K562 (cell line): ENCODE data around the gene SLX4IP. TPM values are rescaled to one million over a fixed set of nuclear protein-coding genes. Genes with fewer than 3 reads are reported as not detected.

Experiments
- ATAC-seq: fragments of 200-7000 bp; cut with Tn5 transposase; 3 replicates; pipeline ENCODE4 v1.9.1; 2020; ENCODE audit warnings: moderate library complexity
- BruUV-seq: library from RNA; stranded (reverse); fragments of 400-500 nt; replicated peaks from 2 replicates; lab custom pipeline; 2021; lab: Mats Ljungman, UMichigan
- CTCF ChIA-PET: fragments of 300-600 bp; formaldehyde crosslinking; extraction: SDS; loops from one replicate; lab custom pipeline; 2021; ENCODE audit warnings: low intra/inter-chr PET ratio; lab: Yijun Ruan, JAX
- POLR2A ChIA-PET: fragments of 300-600, 350-650 bp; sonication (Branson Sonifier 250); formaldehyde crosslinking; extraction: SDS; loops from one replicate; lab custom pipeline; 2021; ENCODE audit warnings: antibody characterized with exemption, inconsistent platforms; lab: Yijun Ruan, JAX
- DNase-seq, 4 experiments: peaks; one replicate each; pipeline versions ENCODE4 v3.0.0 to v3.0.0-alpha.2; 2011 to 2018; ENCODE audit warnings: low spot score in 3 of 4, mixed read lengths in 3 of 4; ENCODE audit errors: extremely low read depth in 1 of 4
- FAIRE-seq: peaks from 2 replicates; lab custom pipeline; 2011; peaks lifted over from hg19 to GRCh38; lab: Jason Lieb, UNC
- H2AFZ ChIP-seq: 2 replicates; pipeline ENCODE4 v1.6.0; 2011; ENCODE audit warnings: low read depth, low read length, control low read depth, inconsistent platforms
- H3K27ac ChIP-seq: fragments of 200-600 bp; 3 replicates; pipeline ENCODE4 v1.8.0; 2011; ENCODE audit warnings: low read depth, mild to moderate bottlenecking, control low read depth, inconsistent platforms, low read length, moderate library complexity, mixed read lengths; ENCODE audit errors: extremely low read depth
- H3K27me3 ChIP-seq, 2 experiments: fragments of 300-600 bp in 1 of 2; 2 replicates in 1 of 2; 3 replicates in 1 of 2; pipeline versions ENCODE4 v1.6.0 to v1.8.0; 2011; ENCODE audit warnings: inconsistent platforms in 2 of 2, low read length in 2 of 2, mild to moderate bottlenecking in 1 of 2, mixed read lengths in 1 of 2, moderate library complexity in 1 of 2; ENCODE audit not compliant: control insufficient read depth in 2 of 2, insufficient read depth in 2 of 2
- H3K36me3 ChIP-seq: fragments of 300-600 bp; 3 replicates; pipeline ENCODE4 v1.8.0; 2011; ENCODE audit warnings: mild to moderate bottlenecking, low read length, inconsistent platforms; ENCODE audit not compliant: control insufficient read depth, insufficient read depth
- H3K4me1 ChIP-seq, 2 experiments: fragments of 200-600 bp in 1 of 2; replicated peaks in 1 of 2; 2 replicates in 1 of 2; 3 replicates in 1 of 2; pipeline versions ENCODE4 v1.5.1 to v1.8.0; 2011; ENCODE audit warnings: inconsistent platforms in 2 of 2, low read length in 2 of 2, mild to moderate bottlenecking in 1 of 2, mixed read lengths in 1 of 2, moderate library complexity in 1 of 2; ENCODE audit not compliant: control insufficient read depth in 2 of 2, insufficient read depth in 2 of 2
- H3K4me2 ChIP-seq: 2 replicates; pipeline ENCODE4 v1.6.1; 2011; ENCODE audit warnings: low read length, control low read depth, inconsistent platforms, mixed read lengths; ENCODE audit not compliant: insufficient read depth
- H3K4me3 ChIP-seq: fragments of 200-600 bp; sonication (generic), shearing (Covaris generic); 2 replicates; pipeline ENCODE4 v1.5.1; 2016; ENCODE audit warnings: control low read depth, inconsistent platforms
- H3K79me2 ChIP-seq: fragments of 200-600 bp; 3 replicates; pipeline ENCODE4 v1.8.0; 2011; ENCODE audit warnings: low read length, inconsistent platforms; ENCODE audit not compliant: control insufficient read depth, insufficient read depth
- H3K9ac ChIP-seq, 2 experiments: 2 replicates each; pipeline versions ENCODE4 v1.6.0 to v1.6.1; 2011; ENCODE audit warnings: low read depth in 2 of 2, low read length in 2 of 2, control low read depth in 1 of 2, inconsistent platforms in 1 of 2, mild to moderate bottlenecking in 1 of 2, mixed read lengths in 1 of 2; ENCODE audit not compliant: insufficient read depth in 1 of 2
- H3K9me1 ChIP-seq: one replicate; pipeline ENCODE4 v1.6.0; 2011; ENCODE audit warnings: inconsistent platforms, mild to moderate bottlenecking, low read length, moderate library complexity; ENCODE audit not compliant: control insufficient read depth, insufficient read depth
- H3K9me3 ChIP-seq: replicated peaks from 2 replicates; pipeline ENCODE4 v1.5.1; 2011; ENCODE audit warnings: low read depth, low read length, inconsistent platforms; ENCODE audit not compliant: control insufficient read depth, insufficient read depth
- H4K20me1 ChIP-seq: replicated peaks from 2 replicates; pipeline ENCODE4 v1.6.1; 2011; ENCODE audit warnings: low read length, inconsistent platforms, mixed read lengths; ENCODE audit not compliant: control insufficient read depth, insufficient read depth
- JUNB ChIP-seq: fragments of 450-650 bp; formaldehyde crosslinking; conservative IDR thresholded peaks from 2 replicates; pipeline ENCODE4 v1.4.0; 2020; ENCODE audit warnings: mild to moderate bottlenecking
- MYBL2 ChIP-seq, 2 experiments: fragments of 450-650 bp in 1 of 2; sonication (generic) in 1 of 2; formaldehyde crosslinking in 1 of 2; IDR thresholded peaks; 2 replicates each; pipeline versions ENCODE4 v1.6.1 to v1.8.1; 2017 to 2022; ENCODE audit warnings: borderline replicate concordance in 1 of 2, inconsistent platforms in 1 of 2, low read depth in 1 of 2, mild to moderate bottlenecking in 1 of 2, missing genetic modification reagents in 1 of 2, moderate library complexity in 1 of 2
- XRCC3 ChIP-seq: fragments of 450-650 bp; IDR thresholded peaks from 2 replicates; pipeline ENCODE4 v1.6.1; 2017; ENCODE audit warnings: mild to moderate bottlenecking, moderate library complexity
- ZNF384 ChIP-seq: IDR thresholded peaks from 2 replicates; pipeline ENCODE4 v1.6.1; 2012; ENCODE audit warnings: low read depth, low read length, improper control_type of control experiment
- ZNF707 ChIP-seq: fragments of 250-450 bp; sonication (Bioruptor Pico); conservative IDR thresholded peaks from 2 replicates; pipeline ENCODE4 v1.8.0; 2022; ENCODE audit warnings: inconsistent platforms, mild to moderate bottlenecking, moderate library complexity
- WGBS: fragments of 100-300 bp; shearing (Covaris generic); methylation state at CpG from one replicate; pipeline ENCODE4 v1.1.6; 2016; ENCODE audit warnings: low coverage, mixed read lengths; ENCODE audit not compliant: insufficient coverage; ENCODE audit errors: missing lambda C conversion rate; 5-methylcytosine and 5-hydroxymethylcytosine counted together
- in situ Hi-C: fragments of 300-500 bp; cut with MboI; formaldehyde crosslinking; loops from 4 replicates; pipeline ENCODE4 v1.15.0; 2018; ENCODE audit warnings: inconsistent platforms, mixed read lengths
- intact Hi-C: fragments of 100-400 bp; cut with micrococcal nuclease; formaldehyde crosslinking; loops from 2 replicates; pipeline ENCODE4 v1.14.2; 2022
- polyA plus RNA-seq, 8 experiments: library from polyadenylated mRNA; depleted of rRNA in 4 of 8; stranded (reverse) in 5 of 8; unstranded in 3 of 8; fragments of >200 nt; fragmentation: Nextera tagmentation in 2 of 8; fragmentation: Illumina TruSeq in 1 of 8; extraction: Ambion mirVana in 2 of 8; extraction: Trizol in 1 of 8; gene quantifications; 2 replicates each; pipeline versions ENCODE4 v1.2.1 to v1.2.3, GENCODE V29; 2011 to 2014; ENCODE audit warnings: inconsistent platforms in 1 of 8, missing spikeins in 1 of 8
- total RNA-seq, 7 experiments: library from RNA; depleted of rRNA in 6 of 7; stranded (reverse); fragments of >200 nt in 6 of 7; fragmentation: Illumina TruSeq in 2 of 7; extraction: Trizol in 2 of 7; gene quantifications; 2 replicates each; pipeline versions ENCODE4 v1.2.1 to v1.2.3, GENCODE V29; 2011 to 2021; ENCODE audit warnings: low replicate concordance in 1 of 7
- TF ChIP-seq, protein P1 (sequence below): fragments of 450-650 bp; formaldehyde crosslinking; IDR thresholded peaks from 2 replicates; pipeline ENCODE4 v1.4.0; 2022; ENCODE audit warnings: missing genetic modification characterization

Gene SLX4IP
- total and polyA plus RNA-seq, 9 of the 15 experiments (the other 6 are each of a cell fraction or from before 2014, with no cell fraction given): 1.5 to 5.9 (median 3.5) TPM

DNA sequence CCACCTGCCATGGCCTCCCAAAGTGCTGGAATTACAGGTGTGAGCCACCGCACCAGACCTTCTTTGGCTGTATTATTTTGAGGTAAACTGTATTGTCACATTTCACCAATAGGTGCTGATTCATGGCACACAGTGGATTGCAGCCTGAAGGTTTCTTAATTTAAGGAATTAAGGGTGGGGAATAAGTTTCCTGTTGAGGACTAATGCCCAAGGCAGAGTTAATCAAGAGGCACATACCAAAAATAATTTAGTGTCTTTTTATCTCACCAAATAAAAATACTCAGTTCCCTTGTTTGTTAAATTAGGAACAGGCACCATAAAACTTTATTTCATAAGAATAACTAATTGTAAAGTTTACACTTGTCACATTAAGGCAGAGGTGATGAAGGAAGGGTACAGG is 103.7 kb downstream of the SLX4IP start:
- DNase-seq: no peak
- Histone ChIP-seq H4K20me1 (no peaks in the 10 kb centered on the region), H3K27me3 (no peaks in the 10 kb centered on the region), H3K27ac (no peak overlapping the region), H3K4me2 (no peak overlapping the region), H3K9me1 (no peaks in the 10 kb centered on the region), H2AFZ (no peak overlapping the region), H3K9ac (no peak overlapping the region), H3K4me3 (no peak overlapping the region), H3K36me3 (no peaks in the 10 kb centered on the region), H3K9me3 (no peaks in the 10 kb centered on the region), H3K4me1 (no peaks in the 10 kb centered on the region), H3K79me2 (no peaks in the 10 kb centered on the region)
- CTCF ChIA-PET: no interaction called here
- intact Hi-C loops: loop anchor here (5.0 kb wide), 1 partner anchor 71 kb away; no protein-coding TSS in a partner anchor
- no TSS peak for BruUV-seq
- FAIRE-seq: no peak
- in situ Hi-C loops: no loop called here
- 0% methylated on average over 1 of the region's 1 CpG for WGBS
- ATAC-seq: no peak
- TF ChIP-seq, protein P1, sequence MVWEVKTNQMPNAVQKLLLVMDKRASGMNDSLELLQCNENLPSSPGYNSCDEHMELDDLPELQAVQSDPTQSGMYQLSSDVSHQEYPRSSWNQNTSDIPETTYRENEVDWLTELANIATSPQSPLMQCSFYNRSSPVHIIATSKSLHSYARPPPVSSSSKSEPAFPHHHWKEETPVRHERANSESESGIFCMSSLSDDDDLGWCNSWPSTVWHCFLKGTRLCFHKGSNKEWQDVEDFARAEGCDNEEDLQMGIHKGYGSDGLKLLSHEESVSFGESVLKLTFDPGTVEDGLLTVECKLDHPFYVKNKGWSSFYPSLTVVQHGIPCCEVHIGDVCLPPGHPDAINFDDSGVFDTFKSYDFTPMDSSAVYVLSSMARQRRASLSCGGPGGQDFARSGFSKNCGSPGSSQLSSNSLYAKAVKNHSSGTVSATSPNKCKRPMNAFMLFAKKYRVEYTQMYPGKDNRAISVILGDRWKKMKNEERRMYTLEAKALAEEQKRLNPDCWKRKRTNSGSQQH (CRISPR knock-in tag): no peak
- TF ChIP-seq ZNF384 (no peak), MYBL2 (IDR thresholded peaks at IDR 0.05; ENCODE audit: low read depth) (no peak), MYBL2 (CRISPR knock-in tag; IDR thresholded peaks at IDR 0.05; ENCODE audit: borderline replicate concordance) (no peak), ZNF707 (CRISPR knock-in tag) (no peak), XRCC3 (no peak), JUNB (CRISPR knock-in tag) (no peak)
- POLR2A ChIA-PET: interaction anchor here (0.6 kb wide), 1 partner anchor 1410 kb away, joined by 3 read pairs; no protein-coding TSS in a partner anchor
